ENCODE measurements around the gene FASN. TPM values are rescaled to one million over a fixed set of nuclear protein-coding genes. Genes with fewer than 3 reads are reported as not detected.

The FASN gene
- total and polyA plus RNA-seq, 2 of the 13 experiments (the other 11 are each of a cell fraction or from before 2014, with no cell fraction given): 51.7 to 101 TPM

GRCh38 chr17:82097184-82097918, 685 bp downstream of the FASN start (continued):
- TF ChIP-seq ZNF512B (CRISPR knock-in tag; IDR thresholded peaks at IDR 0.05; ENCODE audit: borderline replicate concordance) (no peak), ZBTB25 (CRISPR knock-in tag; IDR thresholded peaks at IDR 0.05) (no peak), ZNF773 (CRISPR knock-in tag; IDR thresholded peaks at IDR 0.05; ENCODE audit: borderline replicate concordance) (peak; percentile 59; the same call in 1 of the 2 replicates), PAXIP1 (CRISPR knock-in tag; conservative IDR thresholded peaks at IDR 0.05) (0 out of 2 replicates have a peak, but pooled peaks have one; percentile 26), ZNF17 (CRISPR knock-in tag; IDR thresholded peaks at IDR 0.05) (no peak), TEF (CRISPR knock-in tag; IDR thresholded peaks at IDR 0.05) (no peak), ZBTB26 (CRISPR knock-in tag; IDR thresholded peaks at IDR 0.05; ENCODE audit: borderline replicate concordance) (no peak), BORCS8-MEF2B (CRISPR knock-in tag; IDR thresholded peaks at IDR 0.05) (no peak), ELK4 (CRISPR knock-in tag; IDR thresholded peaks at IDR 0.05; ENCODE audit: borderline replicate concordance) (no peak), IKZF4 (CRISPR knock-in tag; IDR thresholded peaks at IDR 0.05; ENCODE audit: borderline replicate concordance, low read depth, not compliant biosample characterization) (no peak), ZNF883 (CRISPR knock-in tag; IDR thresholded peaks at IDR 0.05; ENCODE audit: not compliant biosample characterization) (peak; percentile 32), ZNF878 (CRISPR knock-in tag; IDR thresholded peaks at IDR 0.05) (no peak)

Data from HepG2 (cell line).